Right lobe of liver (tissue), 6 donors: Measurements from ENCODE around the gene RPS4Y2. TPM values are rescaled to one million over a fixed set of nuclear protein-coding genes. Genes with fewer than 3 reads are reported as not detected.

ENCODE experiments used
- ATAC-seq, 4 donors: fragments of 200-7000 bp; cut with Tn5 transposase; one replicate each; pipeline ENCODE4 v1.9.1; 2020; ENCODE audit warnings: mild to moderate bottlenecking in 4 of 4, moderate library complexity in 4 of 4
- DNase-seq, 3 donors: peaks; one replicate each; pipeline ENCODE4 v3.0.0-alpha.2; 2020
- H3K27ac ChIP-seq, 3 donors: fragments of 200-600 bp; one replicate each; pipeline ENCODE4 v1.8.0; 2022
- H3K27me3 ChIP-seq, 2 donors: fragments of 200-600 bp; one replicate each; pipeline ENCODE4 v1.8.0; 2022
- H3K36me3 ChIP-seq, 4 donors: fragments of 200-600 bp; sonication (generic) in 1 of 4; one replicate each; pipeline versions ENCODE4 v1.5.1 to v1.8.0; 2017 to 2022; ENCODE audit warnings: control low read depth in 1 of 4
- H3K4me1 ChIP-seq, 4 donors: fragments of 200-600 bp; sonication (generic) in 1 of 4; one replicate each; pipeline versions ENCODE4 v1.5.1 to v1.8.0; 2017 to 2022; ENCODE audit warnings: control low read depth in 1 of 4
- H3K4me3 ChIP-seq, 3 donors: fragments of 200-600 bp; one replicate each; pipeline ENCODE4 v1.8.0; 2022
- H3K9me3 ChIP-seq, 4 donors: fragments of 200-600 bp; sonication (generic) in 1 of 4; one replicate each; pipeline versions ENCODE4 v1.5.1 to v1.8.0; 2017 to 2022; ENCODE audit warnings: control low read depth in 1 of 4
- CTCF ChIP-seq, 4 donors: fragments of 200-600 bp in 3 of 4; fragments of 450-650 bp in 1 of 4; IDR thresholded peaks; one replicate each; pipeline versions ENCODE4 v1.5.1 to v1.8.0; 2016 to 2022; ENCODE audit warnings: antibody characterized with exemption in 4 of 4, mild to moderate bottlenecking in 2 of 4
- POLR2A ChIP-seq: fragments of 450-650 bp; IDR thresholded peaks from one replicate; pipeline ENCODE4 v1.6.1; 2017; ENCODE audit warnings: antibody characterized with exemption, mild to moderate bottlenecking
- WGBS: methylation state at CpG from one replicate; pipeline ENCODE4 v1.1.6; 2018; ENCODE audit warnings: low coverage, low lambda C conversion rate; ENCODE audit not compliant: insufficient coverage; ENCODE audit errors: missing lambda C conversion rate; 5-methylcytosine and 5-hydroxymethylcytosine counted together
- intact Hi-C, 2 donors: fragments of 100-400 bp; cut with DNase I; formaldehyde crosslinking; loops; one replicate each; pipeline versions ENCODE4 v1.11.2 to v1.14.1; 2022
- total RNA-seq, 6 experiments: library from RNA; depleted of rRNA in 2 of 6; stranded (reverse); fragments of >200 nt in 2 of 6; fragmentation: NEBNext Ultra II Directional in 3 of 6; extraction: Animal tissue kit (Norgen Biotek cat#: 25700) in 3 of 6; gene quantifications; one replicate each; pipeline versions ENCODE4 v1.1.0 to v1.2.4, GENCODE V29; 2016 to 2023
- donor health status: DM: no; HTN: yes; CAD: no.
- donor health status: DM: no; HTN: no; CAD: no.
- donor health status: DM: no; HTN: no; CAD: no.
- donor health status: DM: no; HTN: yes; CAD: no.
- donor health status: DM: no; HTN: yes; CAD: no.

The RPS4Y2 gene
- total RNA-seq, 6 experiments from 2014 or later: not detected

- TF ChIP-seq CTCF (IDR thresholded peaks at IDR 0.05) (no peak), POLR2A (no peak)
- H3K36me3 ChIP-seq: no peaks in the 10 kb centered on the region
- intact Hi-C loops: no loop called here
- ATAC-seq (no peak), DNase-seq (no peak)
- H3K4me1 ChIP-seq: no peaks in the 10 kb centered on the region
- no peak overlapping the region for H3K27ac ChIP-seq
- H3K27me3 ChIP-seq: no peaks in the 10 kb centered on the region
- H3K9me3 ChIP-seq: no peaks in the 10 kb centered on the region
- no CpG with 5 or more reads among the region's 2 CpGs for WGBS
- no peak overlapping the region for H3K4me3 ChIP-seq
These were observed 9.2 kb downstream of the RPS4Y2 start for GRCh38 chrY:20765117-20765516.

- ATAC-seq (no peak), DNase-seq (no peak)
- no peak for TF ChIP-seq CTCF (IDR thresholded peaks at IDR 0.05)
- TF ChIP-seq POLR2A: no peak
- intact Hi-C loops: no loop called here
- Histone ChIP-seq H3K9me3 (no peaks in the 10 kb centered on the region), H3K36me3 (no peaks in the 10 kb centered on the region), H3K27ac (no peak overlapping the region), H3K27me3 (no peaks in the 10 kb centered on the region), H3K4me3 (no peak overlapping the region), H3K4me1 (no peaks in the 10 kb centered on the region)
- no CpG with 5 or more reads among the region's 3 CpGs for WGBS
These were observed 14.8 kb downstream of the RPS4Y2 start for GRCh38 chrY:20770755-20771154.

GRCh38 chrY:20776104-20776503 is 20.2 kb downstream of the RPS4Y2 start:
- Histone ChIP-seq H3K4me1 (no peaks in the 10 kb centered on the region), H3K9me3 (no peaks in the 10 kb centered on the region), H3K36me3 (no peaks in the 10 kb centered on the region), H3K4me3 (no peak overlapping the region), H3K27ac (no peak overlapping the region), H3K27me3 (no peaks in the 10 kb centered on the region)
- DNase-seq (no peak), ATAC-seq (no peak)
- intact Hi-C loops: no loop called here
- no CpG with 5 or more reads among the region's 4 CpGs for WGBS
- TF ChIP-seq POLR2A (no peak), CTCF (IDR thresholded peaks at IDR 0.05) (no peak)

GRCh38 chrY:20780104-20780654 is 24.3 kb downstream of the RPS4Y2 start:
- ATAC-seq: no peak
- H3K4me1 ChIP-seq: no peaks in the 10 kb centered on the region
- no peaks in the 10 kb centered on the region for H3K27me3 ChIP-seq
- H3K9me3 ChIP-seq: no peaks in the 10 kb centered on the region
- WGBS: no CpG with 5 or more reads among the region's 3 CpGs
- intact Hi-C loops: no loop called here
- no peak for TF ChIP-seq POLR2A
- TF ChIP-seq CTCF (IDR thresholded peaks at IDR 0.05): no peak
- no peaks in the 10 kb centered on the region for H3K36me3 ChIP-seq
- H3K4me3 ChIP-seq: no peak overlapping the region
- H3K27ac ChIP-seq: no peak overlapping the region
- no peak for DNase-seq

- intact Hi-C loops: no loop called here
- Histone ChIP-seq H3K27ac (no peak overlapping the region), H3K9me3 (no peaks in the 10 kb centered on the region), H3K27me3 (no peaks in the 10 kb centered on the region), H3K4me1 (no peaks in the 10 kb centered on the region), H3K36me3 (no peaks in the 10 kb centered on the region), H3K4me3 (no peak overlapping the region)
- no peak for ATAC-seq
- no CpG with 5 or more reads among the region's 2 CpGs for WGBS
- no peak for DNase-seq
- TF ChIP-seq CTCF (IDR thresholded peaks at IDR 0.05) (no peak), POLR2A (no peak)
These were observed 24.9 kb downstream of the RPS4Y2 start for GRCh38 chrY:20780776-20781175.
